Measurements from ENCODE around the gene USP47. TPM values are rescaled to one million over a fixed set of nuclear protein-coding genes. Genes with fewer than 3 reads are reported as not detected.

The USP47 gene
- total RNA-seq (2022) = 50.4 and 52.8 TPM in 2 replicates
- percentile 95 among the genes with signal in this experiment for Bru-seq, nascent RNA
- BruChase-seq, experiment 1, labeled RNA remaining after a 2-hour chase = percentile 92 among the genes with signal in this experiment
- BruChase-seq, experiment 2, labeled RNA remaining after a 6-hour chase = percentile 85 among the genes with signal in this experiment
- long read RNA-seq, full-length matches to known transcripts = 66 of 90 reads
- long read RNA-seq, partial matches to known transcripts = 11 of 90 reads
- long read RNA-seq, other reads (novel, unspliced or antisense) = 13 of 90 reads

DNA sequence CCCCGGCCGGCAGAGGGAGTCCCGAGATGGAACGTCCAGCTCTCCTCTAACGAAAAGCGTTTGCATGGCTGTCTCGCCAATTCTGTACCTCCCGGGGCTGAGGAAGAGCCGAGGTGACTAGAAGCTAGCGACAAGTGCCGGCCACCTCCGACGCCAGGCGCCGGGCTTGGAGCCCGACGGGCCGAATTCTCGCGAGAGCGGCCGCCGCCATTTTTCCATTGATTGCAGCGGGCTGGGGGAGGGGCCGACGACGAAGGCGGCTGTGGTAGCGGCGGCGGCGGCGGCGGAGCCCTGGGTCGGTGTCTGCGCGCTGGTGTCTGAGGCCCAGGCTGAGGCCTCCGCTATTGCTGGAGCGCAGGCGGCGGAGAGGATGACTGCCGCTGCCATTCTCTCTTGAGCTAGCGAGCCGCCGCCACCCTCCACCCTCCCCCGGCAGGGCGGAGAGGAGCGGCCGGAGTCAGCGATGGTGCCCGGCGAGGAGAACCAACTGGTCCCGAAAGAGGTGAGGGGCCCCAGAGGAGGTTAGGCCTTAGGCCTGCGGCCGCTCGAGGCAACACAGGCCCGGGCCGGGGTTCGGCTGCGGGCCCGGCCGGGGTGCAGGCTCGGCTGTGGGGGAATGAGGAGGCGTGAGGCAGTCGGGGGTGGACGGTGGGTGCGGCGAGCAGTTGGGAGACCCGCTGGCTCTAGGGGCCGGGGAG is at the start of gene USP47:
Gene USP47, plus strand, starts transcription at position 250 of the 698 bp plus-strand sequence. Its CDS starts 214 bp downstream, at position 464.
- no peak within 1 kb of the TSS for H3K4me3 Mint-ChIP-seq (ENCODE audit: unreplicated experiment)
- TF ChIP-seq CTCF (IDR thresholded peaks at IDR 0.05; ENCODE audit: insufficient read depth in 1 of 2, low read depth in 1 of 2, low read length in 1 of 2, severe bottlenecking in 1 of 2, unreplicated experiment in 1 of 2) = peak in 1 of 2 experiments; percentile 77
- no TSS peak for BruUV-seq (replicated peaks)
- H3K27ac Mint-ChIP-seq (ENCODE audit: unreplicated experiment) = no peak within 1 kb of the TSS
- intact Hi-C loops (cut with micrococcal nuclease; ENCODE audit: unreplicated experiment) = loop anchor here (1.0 to 5.0 kb wide), 4 partner anchors 29 to 200 kb away; no protein-coding TSS in a partner anchor
- ChIA-PET POLR2A (interaction anchor here (0.6 to 1.1 kb wide), 4 partner anchors 30 to 984 kb away, joined by 3 to 11 read pairs (median 4); partner anchors contain the start of gene ZBED5), CTCF (interaction anchor here (0.6 to 1.5 kb wide), 6 partner anchors 8 to 202 kb away, joined by 3 to 15 read pairs (median 4); no protein-coding TSS in a partner anchor)
- peaks cover 7% of the 10 kb centered on the region for H3K36me3 Mint-ChIP-seq (ENCODE audit: insufficient read depth, unreplicated experiment)
- no peaks in the 10 kb centered on the region for H3K4me1 Mint-ChIP-seq (ENCODE audit: low read depth, unreplicated experiment)
- H3K4me3 ChIP-seq (ENCODE audit: low read depth, low read length) = peak within 1 kb of the TSS; percentile 84
- no peaks in the 10 kb centered on the region for H3K9me3 ChIP-seq
- peaks cover 30% of the 10 kb centered on the region for H3K4me1 ChIP-seq
- peak; percentile 95 to 96 for DNase-seq
- no peaks in the 10 kb centered on the region for H3K36me3 ChIP-seq (ENCODE audit: control insufficient read depth, insufficient read depth, low read length)
- H3K27me3 Mint-ChIP-seq (ENCODE audit: insufficient read depth, unreplicated experiment) = no peaks in the 10 kb centered on the region
- no peaks in the 10 kb centered on the region for H3K27me3 ChIP-seq (replicated peaks; ENCODE audit: control insufficient read depth, insufficient read depth, low read length)
- no peaks in the 10 kb centered on the region for H3K9me3 Mint-ChIP-seq (ENCODE audit: unreplicated experiment)

DNA sequence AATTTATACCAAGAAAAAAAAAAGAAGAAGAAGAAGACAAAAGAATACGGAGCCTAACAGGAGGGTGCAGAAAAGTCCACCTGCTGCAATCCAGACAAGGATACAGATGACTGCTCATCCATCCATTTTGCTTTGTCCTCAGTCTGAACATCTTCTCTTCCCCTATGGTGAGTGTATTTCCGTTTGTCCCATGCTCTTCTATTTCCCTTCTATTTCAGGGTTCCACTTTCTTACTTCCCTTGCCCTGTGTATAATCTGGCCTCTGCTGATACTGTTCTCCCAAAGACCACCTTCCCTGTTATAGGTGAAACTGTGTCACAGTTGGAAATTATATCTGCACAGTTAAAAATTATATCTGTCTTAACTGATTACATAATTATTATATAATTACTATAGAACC is 48.7 kb upstream of the USP47 start:
- CTCF ChIA-PET = no interaction called here
- Histone ChIP-seq H3K4me3 (ENCODE audit: low read depth, low read length) (no peak overlapping the region), H3K36me3 (ENCODE audit: control insufficient read depth, insufficient read depth, low read length) (no peaks in the 10 kb centered on the region), H3K27me3 (replicated peaks; ENCODE audit: control insufficient read depth, insufficient read depth, low read length) (peaks cover 1% of the 10 kb centered on the region), H3K4me1 (no peaks in the 10 kb centered on the region), H3K9me3 (no peaks in the 10 kb centered on the region)
- no peak overlapping the region for H3K4me3 Mint-ChIP-seq (ENCODE audit: unreplicated experiment)
- BruUV-seq (replicated peaks) = no TSS peak
- intact Hi-C loops (cut with micrococcal nuclease; ENCODE audit: unreplicated experiment) = loop anchor here (10.0 kb wide), 1 partner anchor 492 kb away; no protein-coding TSS in a partner anchor
- no peak for DNase-seq
- H3K27ac Mint-ChIP-seq (ENCODE audit: unreplicated experiment) = no peak overlapping the region
- H3K9me3 Mint-ChIP-seq (ENCODE audit: unreplicated experiment) = no peaks in the 10 kb centered on the region
- TF ChIP-seq CTCF (IDR thresholded peaks at IDR 0.05; ENCODE audit: insufficient read depth in 1 of 2, low read depth in 1 of 2, low read length in 1 of 2, severe bottlenecking in 1 of 2, unreplicated experiment in 1 of 2) = no peak
- POLR2A ChIA-PET = no interaction called here
- peaks cover 10% of the 10 kb centered on the region for H3K27me3 Mint-ChIP-seq (ENCODE audit: insufficient read depth, unreplicated experiment)
- no peaks in the 10 kb centered on the region for H3K36me3 Mint-ChIP-seq (ENCODE audit: insufficient read depth, unreplicated experiment)
- no peaks in the 10 kb centered on the region for H3K4me1 Mint-ChIP-seq (ENCODE audit: low read depth, unreplicated experiment)
